ENCODE measurements around the gene KRTAP9-8.

GRCh38 chr17:41196068-41196467 lies 41.7 kb upstream of the KRTAP9-8 start:
- TF ChIP-seq CTCF (IDR thresholded peaks at IDR 0.05 in 2 of 3, conservative IDR thresholded peaks at IDR 0.05 in 1 of 3; ENCODE audit: borderline replicate concordance in 1 of 3, insufficient read depth in 1 of 3, low read depth in 2 of 3, low read length in 2 of 3) (no peak), POLR2A (IDR thresholded peaks at IDR 0.05; ENCODE audit: borderline replicate concordance, extremely low read depth, insufficient read depth, insufficient read length) (no peak), EZH2 (IDR thresholded peaks at IDR 0.05) (no peak), JUND (IDR thresholded peaks at IDR 0.05) (no peak), SIN3A (IDR thresholded peaks at IDR 0.05; ENCODE audit: low read depth) (no peak), YY1 (IDR thresholded peaks at IDR 0.05; ENCODE audit: extremely low read depth, insufficient replicate concordance, low read depth, low read length) (no peak), CBX3 (IDR thresholded peaks at IDR 0.05; ENCODE audit: low read depth) (no peak)

Measured in HCT116 (cell line).